NOMO-1 treated with dmso at 0.1 percent for 144 hours (cell line): ENCODE results near the gene HOXD13.

Source experiments
- DNase-seq: peaks from one replicate; lab custom pipeline; 2025; ENCODE audit not compliant: unreplicated experiment; lab: John Stamatoyannopoulos, UW

The HOXD13 gene

GRCh38 chr2:176093145-176093897 is 800 bp downstream of the HOXD13 start:
- no peak for DNase-seq

- DNase-seq, result no peak
These were observed 1.4 kb downstream of the HOXD13 start for GRCh38 chr2:176093898-176094249.

DNA sequence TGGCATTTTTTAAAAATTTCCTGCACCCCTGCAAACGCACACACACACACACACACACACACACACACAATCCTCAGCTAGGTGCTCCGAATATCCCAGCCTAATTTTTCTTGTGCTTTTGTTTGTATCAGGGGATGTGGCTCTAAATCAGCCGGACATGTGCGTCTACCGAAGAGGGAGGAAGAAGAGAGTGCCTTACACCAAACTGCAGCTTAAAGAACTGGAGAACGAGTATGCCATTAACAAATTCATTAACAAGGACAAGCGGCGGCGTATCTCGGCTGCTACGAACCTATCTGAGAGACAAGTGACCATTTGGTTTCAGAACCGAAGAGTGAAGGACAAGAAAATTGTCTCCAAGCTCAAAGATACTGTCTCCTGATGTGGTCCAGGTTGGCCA is 1.8 kb downstream of the HOXD13 start:
- DNase-seq, result no peak

- DNase-seq, result no peak
These were observed 2.9 kb downstream of the HOXD13 start for GRCh38 chr2:176095421-176095820.

DNA sequence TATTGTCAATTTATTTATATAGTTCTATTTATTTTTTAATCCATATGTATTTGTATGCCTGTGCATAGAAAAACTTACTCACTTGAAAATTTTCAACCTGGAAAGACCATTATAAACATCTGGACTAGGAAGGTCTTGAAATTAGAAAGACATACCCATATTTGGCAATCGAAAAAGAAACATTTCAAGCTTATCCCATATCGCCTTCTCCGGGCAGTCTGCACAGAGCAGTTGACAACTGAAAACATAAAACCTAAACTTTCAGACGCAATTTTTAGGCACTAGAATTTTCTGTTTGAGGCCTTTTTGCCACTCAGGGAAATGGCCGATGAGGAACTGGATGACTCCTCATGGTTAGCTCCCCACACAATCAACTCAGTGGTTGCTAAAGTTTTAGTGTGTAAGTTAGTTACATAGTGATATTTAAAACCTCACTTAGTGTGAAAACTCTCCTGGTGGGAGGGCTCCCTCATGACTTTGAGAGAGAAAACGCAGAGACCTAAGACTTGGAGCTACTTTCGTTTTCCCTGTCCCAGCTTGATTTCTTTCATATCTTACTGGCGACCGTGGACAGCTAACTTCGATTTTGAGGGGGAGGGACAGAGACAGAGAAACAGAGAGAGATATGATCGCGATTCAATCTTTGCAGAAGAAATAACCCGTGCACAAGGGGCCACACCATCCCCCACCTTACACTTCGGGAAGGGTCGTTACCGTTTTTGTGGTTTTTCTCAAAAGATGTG is 3.9 kb downstream of the HOXD13 start:
- DNase-seq, result no peak

DNA sequence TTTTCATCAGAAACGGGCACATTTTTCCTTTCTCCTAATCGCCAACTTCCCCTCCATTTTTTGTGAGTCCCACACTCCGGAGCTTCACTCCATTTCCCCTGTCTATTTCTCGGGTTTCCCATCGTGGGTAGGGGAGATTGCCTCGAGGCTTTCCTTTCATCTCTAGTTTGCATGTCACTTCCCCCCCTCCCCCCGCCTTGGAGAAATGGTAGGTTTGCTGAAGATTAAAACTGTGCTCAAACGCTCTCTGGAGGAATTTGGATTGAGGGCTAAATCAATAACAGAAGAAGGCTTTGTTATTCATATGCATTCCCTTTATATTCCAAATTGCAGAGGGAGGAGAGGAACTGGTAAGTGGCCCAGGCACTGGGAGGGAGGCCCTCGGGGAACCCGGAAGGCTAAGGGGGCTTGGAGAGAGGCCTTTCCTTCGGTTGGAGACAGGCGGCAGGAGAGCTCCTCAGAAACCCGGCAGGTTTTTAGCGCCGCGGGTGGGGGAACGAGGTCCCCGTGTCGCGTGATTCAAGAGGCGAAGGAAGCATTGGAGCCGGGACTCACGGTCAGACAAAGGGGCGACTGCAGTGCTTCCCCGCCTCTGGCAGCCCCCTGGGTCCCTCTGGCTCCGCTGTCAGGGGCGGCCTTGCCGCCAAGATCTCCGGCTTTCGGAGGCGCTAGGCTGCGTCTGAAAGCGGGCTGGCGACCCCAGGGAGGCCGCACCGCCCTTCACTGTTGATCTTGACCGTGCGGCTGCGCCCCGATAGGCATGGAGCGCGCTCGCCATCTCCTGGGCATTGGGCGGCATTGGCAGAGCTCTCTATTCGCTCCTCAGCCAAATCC is 4.7 kb downstream of the HOXD13 start:
- peak; percentile 51 for DNase-seq

- DNase-seq, result no peak
These were observed 5.4 kb downstream of the HOXD13 start for GRCh38 chr2:176097820-176098365.

DNA sequence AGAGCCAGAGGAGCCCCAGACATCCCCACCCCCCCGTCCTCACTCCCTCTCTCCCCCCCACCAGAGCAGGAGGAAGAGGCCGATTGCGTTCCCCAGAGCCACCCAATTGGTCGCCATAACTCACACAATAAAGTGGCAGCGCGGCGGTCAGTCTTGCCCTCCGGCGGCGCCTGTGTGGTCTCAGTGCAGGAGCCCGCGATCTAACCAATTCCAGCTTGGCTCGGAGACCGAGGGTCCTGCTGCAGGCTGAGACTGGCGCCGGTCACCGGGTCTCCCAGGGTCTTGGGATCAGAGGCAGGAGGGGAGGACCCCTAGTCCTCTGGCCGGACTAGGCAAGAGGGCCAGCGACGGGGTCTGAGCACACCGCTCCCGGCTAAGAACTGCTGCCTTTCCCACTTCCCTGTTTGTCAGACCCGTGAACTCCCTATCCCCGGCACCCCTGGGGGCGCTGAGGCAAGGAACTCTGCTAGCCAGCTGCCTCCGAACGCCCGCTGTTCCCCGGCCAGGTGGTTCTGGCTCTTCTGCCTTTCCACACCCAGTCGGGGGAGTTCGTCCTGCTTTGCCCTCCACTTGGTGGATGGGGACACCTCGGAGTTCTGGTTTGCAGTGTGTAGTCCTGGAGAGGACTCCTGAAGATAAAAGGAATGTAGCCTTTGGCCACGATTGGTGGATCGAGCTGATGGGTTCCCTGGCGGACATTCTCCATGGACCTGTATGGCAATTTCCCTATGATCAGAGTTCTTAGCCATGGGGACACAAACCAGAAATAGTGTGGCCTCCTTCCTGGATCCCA is 6.0 kb downstream of the HOXD13 start:
- DNase-seq, result no peak

DNA sequence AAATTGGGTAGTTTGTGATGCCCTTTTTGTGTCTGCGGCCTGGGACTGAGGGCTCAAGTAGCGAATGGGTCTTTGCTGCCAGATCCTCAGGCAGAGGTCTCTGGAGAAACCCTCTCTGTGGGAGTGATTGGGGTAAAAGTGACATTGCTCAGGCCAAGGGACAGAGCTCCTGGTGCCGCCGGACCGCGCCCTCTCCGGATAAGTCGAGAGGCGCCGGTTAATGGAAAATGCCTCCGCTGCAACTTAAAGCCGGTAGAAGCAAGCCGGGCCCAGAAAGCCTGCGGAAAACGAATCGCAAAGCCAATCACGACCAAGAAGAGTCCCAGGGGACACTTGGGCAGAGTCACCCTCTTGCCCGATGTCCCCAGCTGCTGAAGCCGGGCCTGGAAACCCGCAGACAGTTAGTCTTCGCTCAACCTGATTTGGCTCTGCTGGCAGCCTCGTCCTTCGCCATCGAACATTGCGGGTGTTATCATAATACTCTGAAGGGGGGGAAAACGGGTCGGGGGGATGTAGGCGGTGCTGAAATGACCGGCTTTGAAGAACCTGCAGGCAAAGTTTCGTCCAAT is 6.7 kb downstream of the HOXD13 start:
- DNase-seq, result no peak

DNA sequence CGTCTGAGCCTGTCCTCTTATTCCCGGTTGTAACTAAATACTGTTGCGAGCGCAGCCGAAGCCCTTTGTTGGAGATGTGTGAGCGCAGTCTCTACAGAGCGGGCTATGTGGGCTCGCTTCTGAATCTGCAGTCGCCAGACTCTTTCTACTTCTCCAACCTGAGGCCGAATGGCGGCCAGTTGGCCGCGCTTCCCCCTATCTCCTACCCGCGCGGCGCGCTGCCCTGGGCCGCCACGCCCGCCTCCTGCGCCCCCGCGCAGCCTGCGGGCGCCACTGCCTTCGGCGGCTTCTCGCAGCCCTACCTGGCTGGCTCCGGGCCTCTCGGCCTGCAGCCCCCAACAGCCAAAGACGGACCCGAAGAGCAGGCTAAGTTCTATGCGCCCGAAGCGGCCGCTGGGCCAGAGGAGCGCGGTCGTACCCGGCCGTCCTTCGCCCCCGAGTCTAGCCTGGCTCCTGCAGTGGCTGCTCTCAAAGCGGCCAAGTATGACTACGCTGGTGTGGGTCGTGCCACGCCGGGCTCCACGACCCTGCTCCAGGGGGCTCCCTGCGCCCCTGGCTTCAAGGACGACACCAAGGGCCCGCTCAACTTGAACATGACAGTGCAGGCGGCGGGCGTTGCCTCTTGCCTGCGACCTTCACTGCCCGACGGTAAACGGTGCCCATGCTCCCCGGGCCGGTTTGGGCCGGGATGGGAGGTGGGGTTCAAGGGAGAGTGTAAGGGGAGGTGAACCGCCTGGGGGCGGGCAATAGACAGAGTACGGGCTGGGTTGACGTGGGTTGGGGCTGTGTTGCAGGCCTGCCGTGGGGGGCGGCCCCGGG is 7.4 kb downstream of the HOXD13 start, which contains the start of gene HOXD12:
Gene HOXD12, plus strand, starts transcription at position 68 of the 819 bp plus-strand sequence. Its CDS starts 7 bp downstream, at position 75.
- no peak for DNase-seq

DNA sequence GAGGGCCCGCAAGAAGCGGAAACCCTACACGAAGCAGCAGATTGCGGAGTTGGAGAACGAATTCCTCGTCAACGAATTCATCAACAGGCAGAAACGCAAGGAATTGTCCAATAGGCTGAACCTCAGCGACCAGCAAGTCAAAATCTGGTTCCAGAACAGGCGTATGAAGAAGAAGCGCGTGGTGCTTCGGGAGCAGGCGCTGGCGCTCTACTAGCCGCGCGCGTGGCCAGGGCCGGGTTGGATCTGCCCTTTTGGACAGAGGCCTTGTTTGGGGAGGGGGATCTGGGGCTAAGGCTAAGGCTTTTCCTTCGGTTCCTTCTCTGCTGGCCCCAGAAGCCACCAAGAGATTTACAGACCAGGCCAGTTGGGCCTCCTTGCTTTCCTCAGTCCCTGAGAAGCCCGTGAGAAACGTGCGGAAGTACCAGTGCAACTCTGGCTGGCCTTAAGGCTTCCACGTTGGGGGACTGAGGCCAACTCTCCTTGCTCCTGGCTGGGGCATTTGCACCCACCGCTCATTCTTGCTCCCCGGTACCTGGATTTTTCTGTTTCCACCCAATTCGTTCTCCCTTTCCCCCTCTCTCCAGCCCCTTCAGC is 8.1 kb downstream of the HOXD13 start:
- DNase-seq, result no peak

DNA sequence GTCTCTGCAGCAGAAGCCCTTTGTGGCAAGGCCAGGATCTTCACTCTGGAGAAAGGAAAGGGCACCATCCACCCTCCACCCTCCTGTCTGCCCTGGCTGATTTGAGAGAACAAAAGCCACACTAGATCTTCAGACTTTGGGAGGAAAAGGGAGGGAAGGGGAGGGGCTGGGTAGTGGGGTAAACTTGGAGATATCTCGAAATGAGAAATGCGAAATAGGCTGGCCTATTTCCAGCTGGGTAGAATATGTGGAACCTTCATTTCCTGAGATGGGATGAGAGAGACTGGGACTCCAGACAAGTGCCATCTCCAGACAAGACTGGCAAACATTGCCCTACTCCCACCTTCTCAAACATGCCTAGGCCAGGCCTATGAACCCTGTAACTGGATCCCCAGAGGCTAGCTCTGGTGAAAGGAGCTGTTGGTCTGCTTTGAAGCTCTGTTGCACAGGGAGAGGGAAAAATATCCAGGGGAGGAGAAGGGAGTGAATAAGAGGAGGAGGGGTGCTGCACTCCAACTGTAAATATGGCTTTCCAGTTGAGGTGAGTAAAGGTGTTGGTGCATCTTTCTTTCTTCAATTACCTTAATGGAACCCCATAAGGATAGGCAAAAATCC is 8.8 kb downstream of the HOXD13 start:
- DNase-seq, result no peak

DNA sequence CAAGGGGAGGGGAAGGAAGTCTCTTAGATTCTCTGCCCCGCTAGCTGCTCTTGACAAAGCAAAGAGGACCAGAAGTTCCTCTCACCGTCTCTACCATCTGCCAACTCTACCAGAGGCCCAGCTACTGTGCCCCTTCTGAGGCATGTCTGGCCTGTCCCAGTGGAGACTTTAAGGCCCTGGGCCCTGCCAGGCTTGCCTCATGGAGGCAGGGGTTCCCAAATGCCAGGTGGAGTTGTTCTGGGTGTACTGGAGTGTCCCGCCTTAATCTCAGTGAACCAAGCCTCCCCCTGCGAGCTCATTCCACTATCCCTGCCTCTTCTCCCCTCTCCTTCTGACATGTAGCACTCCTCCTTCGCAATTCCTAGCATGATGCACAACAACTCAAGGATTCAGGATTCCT is 9.3 kb downstream of the HOXD13 start:
- DNase-seq, result no peak

DNA sequence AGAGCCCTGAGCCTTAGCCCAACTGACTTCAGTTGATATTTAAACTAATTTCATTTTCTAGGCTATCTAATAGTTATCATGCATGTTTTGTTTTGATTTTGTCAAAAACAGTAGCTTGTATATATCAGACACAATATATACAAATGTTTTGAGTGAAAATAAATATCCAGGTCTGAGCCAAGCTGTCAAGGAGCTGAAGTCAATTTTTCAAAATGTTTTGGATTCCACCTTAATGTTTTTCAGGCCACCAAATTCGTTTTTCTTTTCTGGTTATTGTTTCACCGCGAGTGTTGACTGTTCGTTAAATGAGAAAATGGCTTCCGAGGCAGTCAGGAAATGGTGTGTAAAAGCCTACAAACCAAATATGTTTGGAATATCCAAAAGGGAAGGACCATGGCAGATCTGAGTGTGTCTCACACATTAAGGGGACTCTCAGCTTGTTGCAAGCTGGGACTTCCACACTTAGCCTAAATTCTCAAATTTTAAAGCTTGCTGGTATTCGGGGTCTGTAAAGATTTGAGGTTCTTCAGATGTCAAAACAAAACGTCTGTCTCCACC is 9.9 kb downstream of the HOXD13 start:
- DNase-seq, result no peak

DNA sequence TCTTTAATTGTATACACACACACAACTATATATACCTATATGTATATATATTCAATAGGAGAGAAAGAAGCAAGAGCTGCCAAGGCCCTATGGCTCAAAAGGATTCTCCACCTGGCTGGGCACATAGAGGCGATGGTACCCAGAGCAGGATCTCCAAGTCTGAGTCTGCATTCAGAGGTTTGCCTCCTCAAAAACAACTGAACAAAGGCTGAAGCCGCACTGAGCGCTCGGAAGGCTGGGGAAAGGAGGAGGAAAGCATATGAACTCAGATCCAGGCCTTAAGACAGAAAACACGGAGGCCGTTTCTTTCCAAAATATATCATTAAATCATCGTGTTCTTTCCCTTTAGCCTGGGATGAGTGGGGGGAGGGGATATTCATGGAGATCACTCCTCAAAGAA is 10.7 kb downstream of the HOXD13 start:
- DNase-seq, result no peak

DNA sequence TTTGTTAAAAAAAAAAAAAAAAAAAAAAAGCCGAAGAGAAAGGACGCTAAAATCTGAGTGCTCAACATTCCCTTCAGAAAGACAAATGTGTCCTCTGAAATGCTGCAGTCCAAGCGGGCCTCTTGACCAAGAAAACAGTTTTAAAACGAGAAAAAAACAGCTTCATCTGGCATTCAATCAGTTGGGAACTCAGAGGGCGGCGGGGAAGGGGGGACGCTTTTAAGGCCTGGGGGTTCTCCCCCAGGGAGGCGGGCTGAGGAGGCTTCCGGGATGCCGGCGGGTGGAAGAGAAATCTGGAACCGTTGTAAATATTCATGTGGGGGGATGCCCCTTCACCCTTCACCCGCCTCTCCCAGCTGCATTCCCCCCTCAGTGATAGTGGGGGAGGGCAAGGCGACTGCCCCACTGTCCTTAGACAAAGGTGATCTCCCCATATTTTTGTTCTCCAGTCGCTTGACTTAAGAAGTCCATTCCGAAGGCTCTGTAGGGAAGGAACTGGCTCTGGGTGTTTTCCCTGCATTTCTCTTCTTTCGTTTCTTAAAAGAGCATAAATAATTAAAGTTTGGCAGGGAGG is 11.3 kb downstream of the HOXD13 start:
- no peak for DNase-seq

GRCh38 chr2:176104316-176105077 is 12.0 kb downstream of the HOXD13 start:
- DNase-seq, result no peak
